ENCODE data around the gene NELFA.
"Not testable (repeated sequence)": the region's sequence is repeated elsewhere in the genome, so short reads cannot be mapped to it uniquely, and the experiment has no call there.

The NELFA gene

GRCh38 chr4:1993718-1994516 lies 14.9 kb downstream of the NELFA start:
- DNase-seq: not testable (repeated sequence)

- no peak for DNase-seq
Observed at GRCh38 chr4:1993169-1993516, 15.6 kb downstream of the NELFA start.

DNA sequence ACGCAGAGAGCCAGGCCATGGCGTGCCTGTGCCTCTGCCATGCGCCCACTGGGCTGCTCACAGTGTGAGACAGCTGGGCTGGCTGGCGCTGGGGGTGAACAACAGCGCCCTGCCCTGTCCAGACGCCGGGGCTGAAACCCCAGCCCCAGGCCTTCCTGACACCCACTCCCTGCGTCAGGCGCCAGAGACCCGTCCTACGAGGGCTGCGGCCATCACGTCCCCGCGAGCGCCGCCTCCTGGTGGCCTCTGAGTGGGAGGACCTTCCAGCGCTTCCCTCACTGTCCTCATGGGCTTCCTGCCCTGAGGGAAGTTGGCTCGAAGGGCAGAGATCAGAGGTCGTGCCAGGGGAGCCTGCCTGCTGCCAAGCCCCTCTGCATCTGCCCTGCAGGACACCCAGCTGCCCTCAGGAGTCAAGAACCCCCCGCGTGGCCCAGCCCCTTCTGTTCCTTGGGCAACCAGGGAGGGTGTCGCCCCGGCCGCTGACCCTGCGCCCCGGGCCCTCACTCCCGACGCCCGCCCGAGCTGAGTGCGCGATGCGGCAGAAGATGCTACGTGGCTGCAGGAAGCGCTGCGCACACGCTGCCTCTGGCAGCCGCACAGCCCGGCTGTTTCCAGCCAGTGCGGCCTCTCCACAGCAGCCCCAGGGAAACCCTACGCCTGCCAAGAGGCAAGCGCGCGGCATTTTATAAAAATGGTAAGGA lies 16.2 kb downstream of the NELFA start:
- DNase-seq: no peak

DNA sequence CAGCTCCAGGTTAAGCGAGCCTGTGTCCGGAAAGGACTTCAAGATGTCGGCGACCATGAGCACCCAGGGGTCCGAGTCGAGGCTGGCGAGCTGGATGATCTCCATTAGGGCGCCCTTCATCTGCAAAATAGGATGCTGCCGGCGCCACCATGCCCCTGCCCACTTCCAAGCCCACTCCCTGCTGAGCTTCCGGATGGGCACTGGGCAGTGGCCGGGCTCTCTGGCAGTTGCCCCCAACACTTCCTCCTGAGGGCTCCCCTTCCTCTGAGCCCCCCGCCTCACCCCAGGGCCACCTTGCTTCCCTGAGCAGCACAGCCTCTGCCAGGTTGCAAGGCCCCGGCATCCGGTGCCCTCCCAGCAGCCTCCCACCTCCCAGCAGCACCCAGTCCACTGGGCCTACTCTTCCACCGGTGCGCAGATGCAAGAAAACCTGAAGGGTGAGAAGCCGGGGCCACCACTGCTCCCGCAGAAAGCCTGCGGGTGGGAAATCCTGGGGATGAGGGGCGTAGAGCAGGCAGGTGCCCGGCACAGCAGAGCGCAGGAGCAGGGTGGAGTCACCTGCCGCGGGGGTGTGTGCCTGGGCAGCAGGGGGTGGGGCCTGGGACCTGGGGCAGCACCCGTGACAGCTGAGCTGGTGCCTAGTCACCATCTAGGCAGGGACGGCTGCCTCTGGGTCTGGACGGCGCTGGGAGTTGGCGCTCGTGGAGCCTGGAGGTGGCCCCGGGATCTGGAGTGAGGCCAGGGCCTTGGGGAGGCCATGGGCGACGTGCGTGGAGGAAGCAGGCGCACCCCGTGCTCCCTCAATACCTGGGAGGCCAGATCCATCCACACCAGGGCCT lies 17.0 kb downstream of the NELFA start:
- DNase-seq: no peak

DNA sequence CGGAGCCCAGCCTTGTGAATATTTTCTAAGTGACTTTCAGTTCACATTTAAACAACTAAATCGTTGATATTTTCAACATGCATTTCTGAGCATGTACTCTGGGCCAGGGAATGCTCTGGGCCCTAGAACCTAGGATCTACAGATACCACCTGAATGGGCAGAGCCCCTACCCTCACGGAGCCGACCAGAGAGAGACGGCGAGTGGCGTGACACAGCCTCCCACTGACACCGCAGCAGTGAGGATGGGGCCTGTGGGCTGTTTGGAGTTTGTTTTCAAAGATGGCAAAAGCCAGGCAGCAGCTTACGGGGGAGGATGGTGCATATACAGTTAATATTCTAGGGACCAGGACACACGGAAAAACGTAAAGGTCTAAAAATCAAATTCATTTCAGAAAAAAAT lies 17.7 kb downstream of the NELFA start:
- no peak for DNase-seq

GRCh38 chr4:1990676-1991075 lies 18.1 kb downstream of the NELFA start:
- DNase-seq: no peak

DNA sequence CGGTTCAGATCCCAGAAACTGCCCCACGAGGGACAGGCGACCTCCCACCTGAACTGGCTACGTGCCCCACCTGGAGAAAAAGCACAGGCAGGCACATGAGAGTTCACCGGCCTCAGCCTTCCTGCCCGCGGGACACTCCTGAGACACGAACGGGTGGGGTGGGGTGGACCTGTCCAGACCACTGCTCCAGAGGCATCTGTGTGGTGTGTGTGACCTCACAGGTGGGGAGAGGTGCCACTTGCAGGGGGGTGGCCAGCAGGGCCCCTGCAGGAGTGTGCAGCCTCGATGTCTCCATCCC lies 18.5 kb downstream of the NELFA start:
- no peak for DNase-seq

DNA sequence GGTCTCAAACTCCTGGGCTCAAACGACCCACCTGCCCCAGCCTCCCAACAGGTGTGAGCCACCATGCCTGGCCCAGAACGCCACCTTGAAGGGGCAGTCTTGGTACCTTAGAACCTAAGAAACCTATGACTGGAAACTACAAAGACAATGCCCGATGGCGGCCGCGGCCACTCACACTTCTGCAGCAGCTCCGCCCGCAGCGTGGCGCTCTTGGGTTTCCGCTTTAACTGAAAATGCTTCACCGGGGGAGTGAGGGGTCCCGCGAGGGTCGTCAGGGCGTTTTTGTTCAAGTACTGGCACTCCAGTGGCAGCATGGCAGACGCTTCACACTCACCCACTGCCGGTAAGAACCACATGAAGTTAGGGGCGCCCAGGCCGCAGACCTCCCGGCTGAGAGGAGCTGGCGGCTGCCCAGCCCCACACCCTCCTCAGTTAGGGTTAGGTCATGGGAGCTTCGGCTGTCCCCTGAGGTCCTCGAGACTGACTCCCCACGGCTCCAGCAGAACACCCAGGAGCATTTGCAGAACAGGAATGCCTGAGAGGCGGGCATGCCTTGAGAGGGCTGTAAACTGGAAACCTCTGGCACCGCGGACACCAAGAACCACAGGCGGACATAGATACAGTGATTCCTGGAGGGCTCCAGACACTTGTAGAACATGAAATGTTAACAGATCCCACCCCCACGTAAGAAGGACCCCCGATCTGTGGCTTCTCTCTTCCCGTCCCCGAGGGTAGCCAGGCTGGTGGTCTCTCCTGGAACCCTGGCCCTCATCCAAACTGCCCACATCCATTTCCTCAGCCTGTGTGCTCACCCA lies 19.0 kb downstream of the NELFA start:
- no peak for DNase-seq

DNA sequence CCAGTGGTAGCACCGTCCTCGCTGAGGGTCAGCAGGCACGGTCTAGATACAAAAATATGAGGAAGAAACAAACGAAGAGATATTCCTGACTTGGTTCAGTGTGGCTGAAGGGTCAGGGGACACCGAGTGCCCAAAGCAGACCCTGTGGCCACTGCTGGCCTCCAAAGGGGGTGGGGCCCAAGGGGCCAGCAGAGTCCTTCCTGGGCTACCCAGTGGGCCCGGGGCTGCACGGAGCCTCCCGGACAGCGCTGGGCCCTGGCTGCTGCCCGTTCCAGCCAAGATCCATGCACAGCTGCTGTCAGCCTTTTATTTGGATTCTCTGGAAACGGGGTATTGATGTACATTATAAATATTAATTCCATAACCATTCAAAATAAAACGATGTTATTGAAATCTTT lies 20.4 kb downstream of the NELFA start:
- DNase-seq: no peak

DNA sequence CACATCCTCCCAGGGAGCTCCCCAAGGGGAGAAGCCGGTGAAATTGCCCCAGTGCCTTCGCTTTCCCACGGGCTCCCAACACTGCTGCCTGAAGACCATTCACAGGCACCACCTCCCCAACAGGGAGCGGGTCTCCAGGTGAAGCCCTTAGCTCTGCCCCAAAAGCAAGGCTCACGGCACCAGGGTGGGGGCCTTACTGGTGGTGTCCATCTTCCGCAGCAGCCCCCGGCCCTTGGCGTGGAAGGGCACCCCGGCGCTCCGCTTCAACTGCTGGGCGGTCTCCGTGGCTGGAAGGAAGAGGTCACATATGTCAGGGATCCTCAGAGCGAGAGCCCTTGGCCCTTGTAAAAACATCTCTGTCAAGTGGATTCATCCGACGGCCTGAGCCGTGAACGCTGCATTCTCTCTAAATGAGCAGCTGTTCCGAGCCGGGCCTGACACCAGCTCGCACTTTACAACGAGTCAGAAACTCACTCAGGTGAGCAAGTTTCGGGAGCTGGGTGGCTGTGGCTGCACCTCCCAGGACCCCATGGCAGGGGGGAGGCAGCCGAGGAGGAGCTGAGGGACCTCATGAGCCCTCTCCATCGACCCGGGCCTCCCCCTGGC lies 20.9 kb downstream of the NELFA start:
- no peak for DNase-seq

GRCh38 chr4:1987296-1987695 lies 21.5 kb downstream of the NELFA start:
- DNase-seq: no peak

DNA sequence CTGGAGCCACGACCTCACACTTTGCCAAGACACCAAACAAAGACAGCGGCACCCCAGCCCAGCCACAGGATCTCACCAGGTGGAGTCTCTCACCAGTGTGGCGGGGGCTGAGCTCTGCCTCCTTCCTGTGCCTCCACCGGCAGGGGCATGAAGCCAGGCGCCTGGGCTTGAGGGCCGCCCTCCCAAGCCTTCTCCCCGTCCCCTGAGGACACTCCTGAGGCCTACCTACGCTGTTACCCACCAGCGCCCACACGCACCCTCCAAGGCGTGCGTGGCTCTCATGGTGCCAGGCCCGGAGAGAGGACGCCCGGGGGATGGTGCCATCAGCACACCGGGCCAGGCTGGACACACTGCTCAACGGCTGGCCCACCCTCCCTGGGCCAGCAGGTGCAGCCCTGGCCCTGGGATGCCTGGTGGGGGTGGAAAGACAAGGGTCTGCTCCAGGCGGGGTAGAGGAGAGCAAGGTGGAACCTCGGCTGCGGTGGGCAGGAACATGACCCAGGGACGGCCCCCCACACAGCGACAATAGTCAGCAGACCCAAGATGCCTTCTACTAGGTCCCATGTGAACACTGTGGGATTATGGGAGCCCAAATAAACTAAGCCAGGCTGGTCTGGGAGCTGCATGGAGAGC lies 22.1 kb downstream of the NELFA start:
- no peak for DNase-seq

GRCh38 chr4:1985780-1986577 lies 22.8 kb downstream of the NELFA start:
- DNase-seq: no peak

GRCh38 chr4:1985294-1985693 lies 23.5 kb downstream of the NELFA start:
- no peak for DNase-seq

DNA sequence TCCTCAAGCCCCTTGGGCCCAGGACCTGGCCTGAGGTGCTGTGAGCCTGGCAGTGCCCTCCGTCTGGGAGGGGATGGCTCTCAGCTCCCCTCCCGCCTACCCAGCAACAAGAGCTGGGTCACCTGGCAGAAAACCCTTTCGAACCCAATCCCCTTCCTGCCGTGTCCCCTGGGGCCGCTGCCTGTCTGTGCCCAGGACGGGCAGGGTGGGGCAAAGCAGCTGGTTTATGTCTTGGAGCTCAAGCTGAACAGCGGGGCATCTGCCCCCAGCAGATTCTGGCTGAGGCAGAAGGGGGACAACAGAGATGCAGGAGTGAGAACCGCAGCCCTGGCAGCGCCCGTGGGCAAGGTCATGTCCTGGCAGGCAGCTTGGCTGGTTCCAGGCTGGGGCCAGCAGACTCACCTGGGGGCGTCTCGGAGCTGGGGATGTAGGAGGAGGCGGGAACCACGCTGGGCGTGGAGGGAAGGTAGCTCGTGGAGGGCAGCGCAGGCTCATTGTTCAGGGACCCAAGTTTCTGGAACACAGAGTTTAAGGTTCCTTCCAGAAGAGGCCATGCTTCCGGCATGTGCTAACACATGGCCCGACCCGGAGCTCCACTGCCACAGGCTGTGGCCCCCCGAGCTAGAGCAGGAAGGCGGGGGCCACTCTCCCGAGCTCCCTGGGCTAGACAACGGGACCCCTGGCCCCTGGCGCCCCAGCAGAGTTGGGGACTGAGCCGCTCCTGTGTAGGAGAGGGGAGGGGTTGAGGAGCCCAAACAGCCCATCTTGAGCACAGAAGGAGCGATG lies 24.2 kb downstream of the NELFA start:
- DNase-seq: no peak

DNA sequence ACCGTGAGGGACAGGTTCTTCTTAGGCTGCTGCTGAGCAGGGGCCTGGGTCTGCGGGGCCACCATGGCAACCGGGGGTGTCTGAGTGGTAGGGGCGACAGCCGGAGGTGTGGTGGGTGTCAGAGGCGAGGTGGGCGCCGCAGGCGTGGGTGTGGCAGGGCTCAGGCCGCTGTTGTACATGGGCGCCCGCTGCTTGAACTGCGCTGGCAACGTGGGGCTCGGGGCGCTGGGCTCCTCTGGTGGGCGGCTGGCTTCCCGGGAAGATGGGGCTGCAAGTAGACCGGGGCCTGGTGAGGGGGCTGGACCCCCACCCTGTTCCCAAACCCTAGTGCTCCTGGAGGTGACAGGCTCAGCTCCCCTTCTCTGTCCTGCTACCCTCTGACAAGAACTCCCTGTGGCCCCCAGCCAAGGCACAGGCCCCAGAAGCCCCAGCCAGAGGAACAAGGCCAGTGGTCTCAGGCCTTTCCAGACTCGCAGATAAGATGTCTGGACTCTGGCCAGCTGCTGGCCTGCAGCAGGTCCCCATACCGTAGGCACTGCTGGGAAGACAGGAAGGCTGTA lies 24.8 kb downstream of the NELFA start:
- no peak for DNase-seq

DNA sequence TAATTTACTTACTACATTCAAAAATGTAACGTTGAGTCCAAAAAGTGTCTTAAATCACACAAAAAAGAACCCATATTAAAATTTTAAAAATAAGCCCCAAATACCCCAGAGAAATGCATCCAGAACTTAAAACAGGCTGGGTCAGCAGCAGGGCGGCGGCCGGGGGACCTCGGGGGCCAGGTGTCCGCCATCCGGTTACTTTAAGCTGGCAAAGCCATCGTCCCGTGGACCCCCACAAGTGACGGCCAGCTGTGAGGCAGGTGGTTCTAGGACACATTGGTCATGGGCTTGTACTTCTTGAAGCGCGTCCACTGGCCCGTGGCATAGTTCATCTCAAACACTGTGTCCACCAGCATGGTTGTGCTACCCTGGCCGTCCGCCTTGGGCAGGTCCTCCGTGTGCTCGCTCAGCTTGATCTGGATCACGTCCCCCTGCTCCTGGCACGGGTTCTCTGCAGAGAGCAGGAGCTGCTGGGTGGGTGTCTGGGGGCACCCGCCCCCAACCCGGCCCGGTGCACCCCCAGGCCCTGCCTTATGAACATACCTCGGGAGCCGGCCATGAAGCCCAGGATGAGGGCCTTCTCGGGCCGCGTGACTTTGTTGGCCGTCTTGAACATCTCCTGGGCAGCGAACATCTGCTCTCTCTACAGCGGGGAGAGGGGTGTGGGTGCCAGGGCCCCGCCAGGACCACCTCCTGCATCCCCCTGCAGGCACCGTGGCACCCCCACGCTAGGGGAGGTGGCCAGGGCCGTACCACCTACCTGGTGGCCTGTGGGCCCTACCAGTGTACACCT lies 25.5 kb downstream of the NELFA start:
- no peak for DNase-seq

DNA sequence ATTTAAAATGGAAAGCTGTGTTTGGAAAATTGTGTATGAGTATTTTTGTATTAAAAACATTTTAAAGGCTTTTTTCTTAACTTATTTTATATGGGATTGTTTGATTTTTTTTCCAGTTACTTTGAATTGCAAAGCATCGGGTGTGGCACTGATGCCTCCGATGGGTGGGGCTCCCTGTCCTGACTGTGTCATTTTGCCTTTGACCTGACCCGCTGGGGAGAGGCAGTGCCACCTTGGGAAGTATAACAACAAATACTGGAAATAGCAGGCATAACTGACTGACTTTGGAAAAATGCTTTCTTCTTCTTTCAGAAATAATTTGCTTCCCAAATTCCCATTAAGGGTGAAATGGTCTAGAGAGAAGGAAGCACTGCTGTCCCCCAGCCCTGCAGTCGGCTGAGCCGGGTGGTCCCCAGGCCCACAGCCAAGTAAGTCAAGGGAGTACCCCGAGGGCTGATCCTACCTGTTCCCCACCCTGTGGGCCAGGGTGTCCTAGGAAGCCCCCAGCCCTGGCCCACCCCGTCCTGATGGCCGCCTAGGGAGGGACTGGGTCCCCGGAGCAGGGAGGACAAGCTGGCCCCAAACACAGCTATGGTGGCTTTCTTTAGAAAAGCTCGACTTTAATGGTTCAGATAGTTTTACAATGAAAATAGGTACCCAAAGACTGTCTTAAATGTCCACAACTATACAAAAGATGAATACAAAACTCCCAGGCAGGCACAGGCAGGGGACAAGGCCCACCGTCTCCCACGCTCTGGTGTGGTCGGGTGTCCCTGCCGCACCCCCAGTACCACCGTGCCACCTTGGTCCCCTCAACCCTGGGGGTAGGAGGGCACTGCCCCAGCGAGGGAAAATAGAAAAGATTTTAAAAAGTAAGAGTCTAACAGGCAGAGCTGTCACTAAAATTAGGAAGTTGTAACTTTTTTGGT lies 26.4 kb downstream of the NELFA start:
- no peak for DNase-seq
